ENCODE results near the gene SLC9A9.

GRCh38 chr3:143226678-143227291 is 621.5 kb downstream of the SLC9A9 start:
- TF ChIP-seq CTCF (IDR thresholded peaks at IDR 0.05) = no peak
- TF ChIP-seq POLR2AphosphoS5 (IDR thresholded peaks at IDR 0.05) = no peak
- TF ChIP-seq POLR2A (IDR thresholded peaks at IDR 0.05) = no peak

Data from breast epithelium (tissue), 3 donors.